Measurements from ENCODE around the gene ABI1.

The ABI1 gene

GRCh38 chr10:26735435-26735834, 125.3 kb downstream of the ABI1 start:
- no peak for TF ChIP-seq CTCF (IDR thresholded peaks at IDR 0.05; ENCODE audit: extremely low read depth, missing control alignments)
- no peak for DNase-seq (ENCODE audit: low spot score)

- DNase-seq (ENCODE audit: low spot score), result no peak
- no peak for TF ChIP-seq CTCF (IDR thresholded peaks at IDR 0.05; ENCODE audit: extremely low read depth, missing control alignments)
Measured at GRCh38 chr10:26733750-26734568, 126.8 kb downstream of the ABI1 start.

GRCh38 chr10:26730552-26730951, 130.2 kb downstream of the ABI1 start:
- no peak for TF ChIP-seq CTCF (IDR thresholded peaks at IDR 0.05; ENCODE audit: extremely low read depth, missing control alignments)
- no peak for DNase-seq (ENCODE audit: low spot score)

GRCh38 chr10:26729395-26729794, 131.4 kb downstream of the ABI1 start:
- DNase-seq (ENCODE audit: low spot score), result no peak

GRCh38 chr10:26728957-26729356, 131.8 kb downstream of the ABI1 start:
- DNase-seq (ENCODE audit: low spot score), result no peak
- TF ChIP-seq CTCF (IDR thresholded peaks at IDR 0.05; ENCODE audit: extremely low read depth, missing control alignments), result no peak

More at GRCh38 chr10:26729395-26729794, 131.4 kb downstream of the ABI1 start:
- no peak for TF ChIP-seq CTCF (IDR thresholded peaks at IDR 0.05; ENCODE audit: extremely low read depth, missing control alignments)

- no peak for TF ChIP-seq CTCF (IDR thresholded peaks at IDR 0.05; ENCODE audit: extremely low read depth, missing control alignments)
- no peak for DNase-seq (ENCODE audit: low spot score)
Measured at GRCh38 chr10:26727005-26727404, 133.8 kb downstream of the ABI1 start.

- peak; percentile 55 for DNase-seq (ENCODE audit: low spot score)
- peak; percentile 80 for TF ChIP-seq CTCF (IDR thresholded peaks at IDR 0.05; ENCODE audit: extremely low read depth, missing control alignments)
Measured at GRCh38 chr10:26725837-26726727, 134.7 kb downstream of the ABI1 start.

Data from GM20000 (cell line).